Measurements from ENCODE around the gene ANKS6.

GRCh38 chr9:98767915-98768314 lies 28.4 kb downstream of the ANKS6 start:
- no peak for TF ChIP-seq CTCF (IDR thresholded peaks at IDR 0.05)
- no peak for TF ChIP-seq POLR2A (IDR thresholded peaks at IDR 0.05)
